T follicular helper cell (primary cell): ENCODE data around the gene DNAJC30.

Experiments
- DNase-seq: peaks from one replicate; pipeline ENCODE4 v3.0.0-alpha.2; 2020; ENCODE audit warnings: low read depth

DNAJC30 gene

DNA sequence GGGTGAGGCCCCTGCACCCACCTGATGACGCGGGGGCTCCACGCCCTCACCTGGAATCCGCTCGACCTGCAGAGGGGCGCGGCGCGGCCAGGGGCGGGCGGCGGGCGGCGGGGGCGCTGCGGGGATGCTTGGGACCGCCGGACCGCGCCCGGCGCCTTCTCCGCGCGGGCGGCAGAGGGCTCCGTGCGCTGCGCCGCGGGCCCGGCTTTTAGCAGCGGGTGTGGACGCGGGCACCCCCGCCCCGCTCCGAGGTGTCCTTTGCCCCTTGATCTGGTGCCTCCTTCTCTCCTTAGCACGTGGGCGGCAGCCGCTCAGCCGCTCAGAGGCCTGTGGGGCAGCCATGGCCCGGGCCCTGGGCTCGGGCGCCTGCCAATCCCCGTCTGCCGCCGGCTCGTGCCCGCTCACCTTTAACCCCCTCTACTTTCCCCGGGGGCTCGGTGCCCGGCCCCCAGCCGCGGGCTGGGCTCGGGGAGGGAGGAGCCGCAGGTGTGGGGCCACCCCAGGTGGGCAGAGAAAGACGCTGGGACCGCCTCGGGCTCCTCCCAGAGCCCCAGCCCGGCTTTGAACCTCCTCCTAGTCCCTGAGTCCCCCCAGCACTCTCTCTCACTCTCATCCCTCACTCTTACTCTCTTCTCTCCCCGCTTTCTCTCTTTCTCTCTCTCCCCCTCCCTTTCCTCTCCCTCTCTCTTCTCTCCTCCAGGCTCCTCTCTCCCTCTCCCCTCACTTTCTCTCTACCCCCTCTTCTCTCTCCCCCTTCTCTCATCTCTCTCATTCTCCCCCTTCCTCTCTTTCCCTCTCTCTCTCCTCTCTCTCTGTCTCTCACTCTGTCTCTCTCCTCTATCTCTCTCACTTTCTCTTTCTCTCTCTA lies 35.3 kb downstream of the DNAJC30 start:
- no peak for DNase-seq

DNA sequence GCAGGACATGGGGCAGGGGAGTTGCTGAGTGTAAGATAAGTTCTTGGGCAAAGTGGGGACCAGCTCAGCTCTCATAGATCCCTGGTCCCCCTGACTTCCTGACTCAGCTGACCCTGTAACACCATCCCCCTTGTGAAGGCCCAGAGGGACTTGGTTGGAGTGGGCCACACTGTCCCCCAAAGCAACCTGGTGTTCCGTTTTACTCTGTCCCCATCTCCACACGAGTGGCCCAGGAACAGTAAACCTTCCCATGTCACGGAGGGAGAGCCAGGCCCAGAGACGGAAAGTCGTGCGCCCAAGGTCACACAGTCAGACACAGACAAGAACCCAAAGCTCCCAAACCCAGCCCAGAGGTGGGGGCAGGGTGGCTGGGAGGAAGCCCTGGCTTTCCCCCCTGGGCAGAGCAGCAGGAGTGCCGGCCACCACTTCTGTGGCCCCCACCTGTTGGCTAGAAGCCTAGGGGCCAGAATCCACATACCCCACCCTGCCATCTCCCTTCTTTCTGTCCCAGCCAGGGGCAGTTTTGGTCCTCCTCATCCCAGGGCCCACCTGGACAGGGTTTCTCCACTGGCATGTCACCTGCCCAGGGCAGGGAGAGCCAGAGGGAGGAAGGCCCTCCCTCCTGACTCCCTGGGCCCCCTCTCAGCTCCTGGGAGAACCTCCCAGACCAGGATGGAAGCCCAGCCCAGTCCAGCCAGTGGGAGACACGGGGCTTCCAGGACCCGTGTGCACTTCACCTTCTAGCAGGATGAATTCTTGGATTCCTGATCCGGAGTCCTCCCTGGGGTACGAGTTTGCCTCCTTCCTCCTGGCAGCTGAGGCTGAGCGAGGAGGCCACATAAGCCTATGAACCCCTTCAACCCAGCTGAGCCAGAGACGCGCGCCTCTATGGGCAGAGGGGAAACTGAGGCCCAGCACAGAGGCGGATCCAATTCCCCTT lies 36.2 kb downstream of the DNAJC30 start:
- DNase-seq: no peak

DNA sequence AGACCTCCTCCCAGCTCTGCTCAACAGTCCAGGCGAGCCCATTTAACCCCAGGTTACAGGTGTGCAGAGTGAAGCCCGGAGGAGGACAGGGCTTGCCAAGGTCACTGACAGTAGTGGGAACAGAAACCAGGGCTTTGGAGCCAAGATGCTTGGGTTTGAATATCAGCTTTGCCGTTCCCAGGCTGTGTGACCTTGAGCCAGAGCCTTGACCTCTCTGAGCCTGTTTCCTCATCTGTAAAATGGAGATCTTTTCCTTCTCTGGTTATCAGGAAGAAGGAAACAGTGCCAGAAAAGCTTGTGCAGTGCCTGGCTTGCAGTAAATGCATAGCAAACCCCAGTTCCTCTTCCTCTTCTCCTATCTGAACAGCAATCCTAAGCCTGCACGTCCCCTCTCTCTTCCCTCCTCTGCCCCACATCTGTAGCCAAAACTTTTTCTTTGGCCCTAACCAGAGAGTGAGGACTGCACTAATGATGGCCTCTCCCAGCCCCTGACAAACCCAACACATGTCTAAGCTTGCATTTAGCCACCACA lies 37.5 kb downstream of the DNAJC30 start:
- DNase-seq: no peak

DNA sequence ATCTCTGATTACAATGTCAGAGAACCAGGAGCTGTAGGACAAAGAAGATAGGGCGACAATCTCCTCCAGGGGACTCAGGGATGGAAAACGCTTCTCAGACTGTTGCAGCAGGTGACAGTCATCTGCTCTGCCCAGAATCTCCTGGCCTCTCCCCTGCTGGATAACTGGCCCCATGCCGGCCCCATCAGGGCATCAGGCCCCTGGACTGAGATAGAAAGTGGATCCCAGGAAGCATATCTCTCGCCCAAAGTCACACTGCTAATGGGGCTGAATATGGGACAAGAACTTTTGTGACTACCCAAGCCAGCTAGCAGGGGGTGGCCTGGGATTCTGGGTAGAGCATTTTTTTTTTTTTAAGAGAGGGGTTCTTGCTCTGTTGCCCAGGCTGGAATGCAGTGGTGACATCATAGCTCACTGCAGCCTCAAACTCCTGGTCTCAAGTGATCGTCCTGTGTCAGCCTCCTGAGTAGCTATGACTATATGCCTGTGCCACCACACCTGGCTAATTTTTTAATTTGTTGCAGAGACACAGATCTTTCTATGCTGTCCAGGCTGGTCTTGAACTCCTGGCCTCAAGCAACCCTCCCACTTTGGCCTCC lies 38.5 kb downstream of the DNAJC30 start:
- no peak for DNase-seq

DNA sequence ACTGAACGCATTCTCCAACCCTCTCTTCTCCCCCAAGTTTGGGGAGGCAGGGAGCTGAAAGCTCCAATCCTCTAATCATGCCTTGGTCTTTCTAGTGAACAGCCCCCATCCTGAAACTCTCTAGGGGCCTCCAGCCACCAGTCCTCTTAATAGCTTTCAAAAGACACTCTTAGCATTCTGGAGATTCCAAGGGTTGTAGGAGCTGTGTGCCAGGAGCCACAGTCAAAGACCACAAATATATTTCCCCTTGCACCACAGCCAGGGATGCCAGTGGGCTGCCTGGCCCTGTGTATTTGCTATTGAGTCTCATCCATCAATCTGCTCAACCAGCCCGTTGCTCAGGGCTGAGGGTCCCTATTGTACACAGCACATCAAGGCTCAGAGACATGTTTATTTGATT lies 40.4 kb downstream of the DNAJC30 start:
- DNase-seq: no peak

DNA sequence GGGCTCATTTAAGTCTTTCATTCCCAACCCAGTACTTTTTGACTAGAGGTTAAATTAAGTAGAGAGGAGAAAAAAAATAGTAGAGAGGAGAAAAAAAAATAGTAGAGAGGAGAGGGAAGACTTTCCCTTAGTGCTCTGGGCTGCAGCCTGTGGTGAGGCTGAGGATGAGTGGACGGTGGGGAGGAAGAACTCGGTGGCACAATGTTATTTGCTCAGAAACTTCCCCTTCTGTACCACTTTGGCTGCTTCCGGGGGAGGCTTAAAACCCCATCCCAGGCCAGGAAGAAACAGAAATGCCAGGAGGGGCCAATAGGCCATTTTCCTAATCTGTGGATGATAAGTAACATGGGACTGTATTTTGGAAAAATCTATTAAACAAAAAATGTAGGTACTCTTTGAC lies 44.3 kb downstream of the DNAJC30 start:
- no peak for DNase-seq

DNA sequence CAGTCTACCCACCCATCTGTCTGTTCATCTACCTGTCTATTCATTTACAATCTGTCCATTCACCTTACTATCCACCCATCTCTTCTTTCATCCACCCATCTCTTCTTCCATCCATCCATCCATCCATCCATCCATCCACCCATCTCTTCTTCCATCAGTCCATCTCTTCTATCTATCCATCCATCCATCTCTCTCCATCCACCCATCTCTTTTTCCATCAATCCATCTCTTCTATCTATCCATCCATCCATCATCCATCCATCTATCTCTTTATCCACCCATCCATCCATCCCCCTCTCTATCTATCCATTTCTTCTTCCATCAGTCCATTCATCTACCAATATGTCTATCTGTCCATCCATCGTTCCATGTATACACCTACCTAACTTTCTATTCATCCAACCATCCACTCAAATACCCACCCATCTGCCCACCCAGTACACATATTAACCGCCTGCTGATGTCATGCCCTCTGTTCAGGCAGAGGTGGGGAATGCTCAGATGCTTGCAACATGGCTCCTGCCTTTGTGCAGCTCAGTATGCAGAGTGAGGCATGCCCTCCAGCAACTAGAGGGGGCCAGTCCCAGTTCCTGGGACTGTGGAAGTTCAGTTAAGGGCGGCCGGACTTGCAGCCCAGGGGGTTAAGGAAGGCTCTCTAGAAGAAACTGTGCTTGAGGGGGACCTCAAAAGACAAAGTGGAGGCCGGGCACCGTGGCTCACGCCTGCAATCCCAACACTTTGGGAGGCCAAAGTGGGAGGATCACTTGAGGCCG lies 47.6 kb downstream of the DNAJC30 start:
- DNase-seq: no peak

DNA sequence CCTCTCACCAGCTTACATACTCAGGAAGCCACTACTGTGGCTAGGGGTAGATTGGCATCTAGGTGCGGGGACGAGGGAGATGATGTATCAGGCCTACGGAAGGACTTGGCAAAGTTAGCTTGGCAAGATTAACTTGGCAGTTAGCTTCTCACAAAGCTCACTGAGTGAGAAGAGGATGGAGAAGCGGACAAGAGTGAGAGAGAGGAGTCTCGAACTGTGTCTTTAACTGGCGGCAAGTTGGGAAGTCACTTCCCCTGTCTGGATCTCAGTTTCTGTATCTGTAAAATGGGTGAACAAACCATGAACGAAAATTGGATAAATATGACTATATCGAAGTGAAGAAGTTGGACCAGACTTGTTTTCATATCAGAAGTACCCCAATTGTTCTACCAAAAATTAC lies 49.4 kb downstream of the DNAJC30 start:
- DNase-seq: no peak

DNA sequence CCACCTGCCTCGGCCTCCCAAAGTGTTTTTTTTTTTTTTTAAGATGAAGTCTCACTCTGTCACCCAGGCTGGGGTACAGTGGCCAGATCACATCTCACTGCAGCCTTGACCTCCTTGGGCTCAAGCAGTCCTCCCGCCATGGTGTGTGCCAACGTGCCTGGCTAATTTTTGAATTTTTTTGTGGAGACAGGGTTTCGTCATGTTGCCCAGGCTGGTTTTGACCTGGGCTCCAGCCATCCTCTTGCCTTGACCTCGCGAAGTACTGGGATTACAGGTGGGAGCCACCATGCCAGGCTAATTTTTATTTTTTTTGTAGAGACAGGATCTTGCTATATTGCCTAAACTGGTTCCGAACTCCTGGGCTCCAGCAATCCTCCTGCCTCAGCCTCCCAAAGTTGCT lies 49.9 kb downstream of the DNAJC30 start:
- no peak for DNase-seq

DNA sequence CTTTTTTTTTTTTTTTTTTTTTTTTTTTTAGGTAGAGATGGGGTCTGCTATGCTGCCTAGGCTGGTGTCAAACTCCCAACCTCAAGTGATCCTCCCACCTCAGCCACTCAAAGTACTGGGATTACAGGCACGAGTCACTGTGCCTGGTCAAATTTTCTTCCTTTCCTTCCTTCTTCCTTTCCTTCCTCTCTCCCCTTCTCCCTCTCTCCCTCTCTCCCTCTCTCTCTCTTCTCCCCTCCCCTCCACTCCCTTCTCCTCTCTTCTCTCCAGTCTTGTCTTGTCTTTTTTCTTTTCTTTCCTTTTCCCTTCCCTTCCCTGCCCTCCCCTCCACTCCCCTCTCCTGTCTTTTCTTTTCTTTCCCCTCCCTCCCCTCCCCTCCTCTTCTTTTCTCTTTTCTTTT lies 51.7 kb downstream of the DNAJC30 start:
- no peak for DNase-seq
